ENCODE measurements around the gene SPC24. TPM values are rescaled to one million over a fixed set of nuclear protein-coding genes. Genes with fewer than 3 reads are reported as not detected.

SPC24 gene
- total RNA-seq, 1 experiment from 2014 or later: 50.6 TPM

DNA sequence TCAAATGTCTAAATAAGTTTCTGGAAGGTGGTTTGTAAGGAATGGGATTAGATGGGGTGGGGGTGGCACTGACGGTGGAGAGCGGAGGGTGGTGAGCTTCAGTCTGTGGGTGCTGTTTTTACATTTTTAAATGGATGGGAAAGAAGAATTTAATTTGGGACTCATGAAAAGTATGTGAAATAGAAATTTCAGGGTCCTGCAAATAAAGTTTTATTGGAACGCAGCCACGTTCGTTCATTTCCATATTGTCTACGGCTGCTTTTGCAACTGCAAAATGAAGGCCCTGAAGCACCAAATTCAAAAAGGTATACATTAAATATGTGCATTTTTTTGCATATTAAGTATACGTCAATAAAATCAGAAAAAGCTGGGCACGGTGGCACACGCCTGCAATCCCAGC, 31.9 kb upstream of the SPC24 start:
- BruUV-seq (replicated peaks): no TSS peak
- TF ChIP-seq TCF7L2 (IDR thresholded peaks at IDR 0.05; ENCODE audit: low read depth, low read length): no peak
- no peak for TF ChIP-seq SIN3A (IDR thresholded peaks at IDR 0.05; ENCODE audit: borderline replicate concordance, insufficient read depth, low read depth, low read length)
- no peak for TF ChIP-seq POLR2AphosphoS5 (IDR thresholded peaks at IDR 0.05; ENCODE audit: low read depth, low read length)
- no peak for TF ChIP-seq REST (IDR thresholded peaks at IDR 0.05; ENCODE audit: insufficient read depth in 1 of 2, low read depth in 2 of 2, low read length in 1 of 2)
- TF ChIP-seq, protein P1, sequence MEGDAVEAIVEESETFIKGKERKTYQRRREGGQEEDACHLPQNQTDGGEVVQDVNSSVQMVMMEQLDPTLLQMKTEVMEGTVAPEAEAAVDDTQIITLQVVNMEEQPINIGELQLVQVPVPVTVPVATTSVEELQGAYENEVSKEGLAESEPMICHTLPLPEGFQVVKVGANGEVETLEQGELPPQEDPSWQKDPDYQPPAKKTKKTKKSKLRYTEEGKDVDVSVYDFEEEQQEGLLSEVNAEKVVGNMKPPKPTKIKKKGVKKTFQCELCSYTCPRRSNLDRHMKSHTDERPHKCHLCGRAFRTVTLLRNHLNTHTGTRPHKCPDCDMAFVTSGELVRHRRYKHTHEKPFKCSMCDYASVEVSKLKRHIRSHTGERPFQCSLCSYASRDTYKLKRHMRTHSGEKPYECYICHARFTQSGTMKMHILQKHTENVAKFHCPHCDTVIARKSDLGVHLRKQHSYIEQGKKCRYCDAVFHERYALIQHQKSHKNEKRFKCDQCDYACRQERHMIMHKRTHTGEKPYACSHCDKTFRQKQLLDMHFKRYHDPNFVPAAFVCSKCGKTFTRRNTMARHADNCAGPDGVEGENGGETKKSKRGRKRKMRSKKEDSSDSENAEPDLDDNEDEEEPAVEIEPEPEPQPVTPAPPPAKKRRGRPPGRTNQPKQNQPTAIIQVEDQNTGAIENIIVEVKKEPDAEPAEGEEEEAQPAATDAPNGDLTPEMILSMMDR (IDR thresholded peaks at IDR 0.05): no peak
- in situ Hi-C loops (cut with HindIII; ENCODE audit: low pct_unique_long_range_greater_than_20kb, low sequenced_read_pairs) (no loop called here), intact Hi-C loops (cut with micrococcal nuclease; ENCODE audit: unreplicated experiment) (no loop called here)
- ChIA-PET CTCF (no interaction called here), POLR2A (no interaction called here)
- H3K4me3 ChIP-seq (ENCODE audit: low read depth in 2 of 2, low read length in 2 of 2): no peak overlapping the region
- DNase-seq (ENCODE audit: low read depth, low spot score) (no peak), ATAC-seq (no peak)
- H3K27ac ChIP-seq (ENCODE audit: low read length): no peak overlapping the region
- H3K4me1 ChIP-seq (ENCODE audit: control insufficient read depth, insufficient read depth, low read length): no peaks in the 10 kb centered on the region
- H3K27me3 ChIP-seq (ENCODE audit: control insufficient read depth, insufficient read depth, low read length): no peaks in the 10 kb centered on the region
- H3K36me3 ChIP-seq (ENCODE audit: control insufficient read depth, insufficient read depth, low read length): no peaks in the 10 kb centered on the region
- H3K9me3 ChIP-seq (ENCODE audit: control insufficient read depth, insufficient read depth, low read depth, low read length): no peaks in the 10 kb centered on the region

DNA sequence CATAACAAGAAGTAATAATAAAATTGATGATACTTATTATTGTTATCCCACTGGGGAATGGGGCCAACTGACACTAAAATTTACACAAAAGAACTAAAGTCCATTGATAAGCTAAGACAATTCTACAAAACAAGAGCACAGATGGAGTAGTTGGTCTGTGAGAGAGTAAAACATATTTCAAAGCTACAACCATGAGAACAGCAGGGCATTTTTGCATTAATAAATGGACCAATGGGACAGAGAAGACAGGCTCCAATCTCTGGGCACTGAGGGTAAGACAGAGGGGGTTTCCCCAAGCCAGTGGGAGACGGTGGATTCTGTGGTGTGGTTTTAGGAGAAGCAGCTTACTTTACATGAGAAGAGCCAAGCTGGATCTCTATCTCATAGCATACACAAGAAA, 27.4 kb upstream of the SPC24 start:
- Histone ChIP-seq H3K9me3 (ENCODE audit: control insufficient read depth, insufficient read depth, low read depth, low read length) (no peaks in the 10 kb centered on the region), H3K27me3 (ENCODE audit: control insufficient read depth, insufficient read depth, low read length) (no peaks in the 10 kb centered on the region), H3K4me1 (ENCODE audit: control insufficient read depth, insufficient read depth, low read length) (no peaks in the 10 kb centered on the region; the same call in 1 of the 2 replicates), H3K27ac (ENCODE audit: low read length) (no peak overlapping the region), H3K36me3 (ENCODE audit: control insufficient read depth, insufficient read depth, low read length) (no peaks in the 10 kb centered on the region; the same call in 1 of the 2 replicates), H3K4me3 (ENCODE audit: low read depth in 2 of 2, low read length in 2 of 2) (no peak overlapping the region)
- ChIA-PET POLR2A (no interaction called here), CTCF (no interaction called here)
- intact Hi-C loops (cut with micrococcal nuclease; ENCODE audit: unreplicated experiment) (no loop called here), in situ Hi-C loops (cut with HindIII; ENCODE audit: low pct_unique_long_range_greater_than_20kb, low sequenced_read_pairs) (no loop called here)
- ATAC-seq: no peak
- no TSS peak for BruUV-seq (replicated peaks)
- DNase-seq (ENCODE audit: low read depth, low spot score): no peak
- TF ChIP-seq POLR2AphosphoS5 (IDR thresholded peaks at IDR 0.05; ENCODE audit: low read depth, low read length): no peak
- TF ChIP-seq, protein P1 (IDR thresholded peaks at IDR 0.05): no peak
- TF ChIP-seq TCF7L2 (IDR thresholded peaks at IDR 0.05; ENCODE audit: low read depth, low read length): no peak
- no peak for TF ChIP-seq SIN3A (IDR thresholded peaks at IDR 0.05; ENCODE audit: borderline replicate concordance, insufficient read depth, low read depth, low read length)
- no peak for TF ChIP-seq REST (IDR thresholded peaks at IDR 0.05; ENCODE audit: insufficient read depth in 1 of 2, low read depth in 2 of 2, low read length in 1 of 2)

Measured in Panc1 (cell line).